Heart left ventricle (tissue), 16 donors: ENCODE measurements around the gene LHX4. TPM values are rescaled to one million over a fixed set of nuclear protein-coding genes. Genes with fewer than 3 reads are reported as not detected.
"Not testable (repeated sequence)": the region's sequence is repeated elsewhere in the genome, so short reads cannot be mapped to it uniquely, and the experiment has no call there.

Experiments used
- ATAC-seq, 4 donors: fragments of 200-7000 bp; cut with Tn5 transposase; one replicate each; pipeline ENCODE4 v1.9.1; 2020 to 2022; ENCODE audit warnings: moderate library complexity in 4 of 4, mild to moderate bottlenecking in 3 of 4, moderate number of reproducible peaks in 1 of 4
- DNase-seq, 5 donors: peaks; one replicate each; pipeline ENCODE4 v3.0.0-alpha.2; 2020
- H3K27ac ChIP-seq, 12 donors: fragments of 200-600 bp; sonication (generic) in 4 of 12; one replicate each; pipeline versions ENCODE4 v1.5.0 to v1.8.0; 2016 to 2022; ENCODE audit warnings: mild to moderate bottlenecking in 2 of 12
- H3K27me3 ChIP-seq, 9 donors: fragments of 200-600 bp; sonication (generic) in 2 of 9; one replicate each; pipeline versions ENCODE4 v1.5.1 to v1.8.0; 2016 to 2022; ENCODE audit warnings: mild to moderate bottlenecking in 3 of 9
- H3K36me3 ChIP-seq, 9 donors: fragments of 200-600 bp; sonication (generic) in 2 of 9; one replicate each; pipeline versions ENCODE4 v1.5.0 to v1.8.0; 2018 to 2022; ENCODE audit warnings: mild to moderate bottlenecking in 2 of 9
- H3K4me1 ChIP-seq, 12 donors: fragments of 200-600 bp; sonication (generic) in 4 of 12; one replicate each; pipeline versions ENCODE4 v1.5.0 to v1.8.0; 2016 to 2022; ENCODE audit warnings: mild to moderate bottlenecking in 3 of 12
- H3K4me3 ChIP-seq, 12 donors: fragments of 200-600 bp; sonication (generic) in 4 of 12; one replicate each; pipeline versions ENCODE4 v1.5.0 to v1.8.0; 2017 to 2022; ENCODE audit warnings: mild to moderate bottlenecking in 9 of 12, moderate library complexity in 4 of 12
- H3K9me3 ChIP-seq, 12 donors: fragments of 200-600 bp; sonication (generic) in 4 of 12; one replicate each; pipeline versions ENCODE4 v1.5.0 to v1.8.0; 2016 to 2022; ENCODE audit warnings: mild to moderate bottlenecking in 1 of 12
- CTCF ChIP-seq, 12 donors: fragments of 200-600 bp; sonication (generic) in 4 of 12; IDR thresholded peaks; one replicate each; pipeline versions ENCODE4 v1.5.0 to v1.8.0; 2018 to 2022; ENCODE audit warnings: antibody characterized with exemption in 12 of 12, mild to moderate bottlenecking in 5 of 12
- POLR2A ChIP-seq, 2 donors: fragments of 450-650 bp; IDR thresholded peaks; one replicate each; pipeline ENCODE4 v1.6.1; 2017; ENCODE audit warnings: antibody characterized with exemption in 2 of 2, mild to moderate bottlenecking in 2 of 2, moderate library complexity in 2 of 2
- WGBS, 4 donors: extraction: QIAGEN DNeasy Blood & Tissue Kit in 2 of 4; methylation state at CpG; one replicate each; pipeline versions ENCODE4 v1.1.5 to v1.1.7; 2013 to 2018; 5-methylcytosine and 5-hydroxymethylcytosine counted together
- intact Hi-C, 10 donors: fragments of 100-400 bp; cut with DNase I; formaldehyde crosslinking; loops; one replicate each; pipeline versions ENCODE4 v1.11.1 to v1.14.2; 2022
- polyA plus RNA-seq, 2 donors: library from polyadenylated mRNA; stranded (reverse); fragments of 200-250 nt; gene quantifications; one replicate each; pipeline ENCODE4 v1.2.3, GENCODE V29; 2013
- total RNA-seq, 9 donors: library from RNA; depleted of rRNA in 2 of 9; stranded (reverse); fragments of >200 nt in 2 of 9; fragmentation: NEBNext Ultra II Directional in 3 of 9; extraction: Animal tissue kit (Norgen Biotek cat#: 25700) in 3 of 9; gene quantifications; one replicate each; pipeline versions ENCODE4 v1.1.0 to v1.2.4, GENCODE V29; 2016 to 2023
- donor health status: ischemic (EF 13 %, LVEDD 7.1; RV severe dilation, severe dysfunction).
- donor health status: healthy with polysubstance abuse.
- donor health status: DM: no; HTN: yes; CAD: no.
- donor health status: DM: no; HTN: no; CAD: no.
- donor health status: ischemic (EF 25% LVEDD 6.9; RV normal size, moderate dysfunction).
- donor health status: ischemic (EF 25% LVEDD 5.7; RV mildly dilated, moderate dysfunction).
- donor health status: healthy.
- donor health status: DM: yes; HTN: yes; CAD: no.
- donor health status: ischemic (EF 35%, LVEDD 5.7; RV mildly dilated, moderate dysfunction).
- donor health status: nonischemic (EF 11% LVEDD 7.7; RV severe dilation, severe dysfunction).
- donor health status: DM: yes; HTN: yes; CAD: no.
- donor health status: PGD.
- donor health status: ischemic (EF 29% LVEDD 5.4; RV normal size, mild dysfunction).
- donor health status: nonischemic (EF 23%, LVEDD 6.1; RV moderate dilation, normal function).

LHX4 gene
- total and polyA plus RNA-seq, 11 donors: not detected

DNA sequence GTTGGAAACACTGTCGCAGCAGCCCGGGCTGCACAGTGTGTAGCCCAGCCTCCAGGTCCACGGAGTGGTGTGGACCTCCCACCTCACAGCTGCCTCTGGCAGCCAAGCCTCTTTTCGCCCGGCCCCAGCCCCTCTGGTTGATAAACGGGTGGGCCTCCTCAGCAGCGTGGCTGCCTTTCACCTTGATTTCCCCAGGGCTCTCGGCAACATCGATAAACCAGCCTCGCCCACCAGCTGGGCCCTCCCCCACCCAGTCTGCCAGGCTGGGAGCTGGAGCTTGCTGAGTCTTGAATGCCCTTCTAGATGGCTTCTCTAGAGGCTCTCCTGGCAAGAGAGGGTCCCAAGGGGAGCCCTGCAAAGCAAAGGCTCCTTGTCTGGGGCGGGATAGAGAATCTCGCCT is 31.0 kb upstream of the LHX4 start:
- Histone ChIP-seq H3K27me3 (no peaks in the 10 kb centered on the region), H3K4me3 (no peak overlapping the region), H3K36me3 (peaks cover 0 to 46% (median 20%) of the 10 kb centered on the region in 9 donors), H3K4me1 (no peaks in the 10 kb centered on the region), H3K9me3 (no peaks in the 10 kb centered on the region), H3K27ac (no peak overlapping the region)
- WGBS, 4 donors: 92 to 96% (median 92%) methylated on average over 12 of the region's 12 CpGs
- TF ChIP-seq CTCF (IDR thresholded peaks at IDR 0.05) (no peak), POLR2A (IDR thresholded peaks at IDR 0.05) (no peak)
- ATAC-seq (no peak), DNase-seq (peak in 1 of 5 donors; percentile 4)
- intact Hi-C loops: no loop called here

- no peaks in the 10 kb centered on the region for H3K27me3 ChIP-seq
- H3K27ac ChIP-seq: no peak overlapping the region
- H3K4me3 ChIP-seq: no peak overlapping the region
- 88 to 95% (median 92%) methylated on average over 7 of the region's 7 CpGs for whole genome bisulfite sequencing, 4 donors
- intact Hi-C loops: no loop called here
- H3K9me3 ChIP-seq: no peaks in the 10 kb centered on the region
- no peaks in the 10 kb centered on the region for H3K4me1 ChIP-seq
- H3K36me3 ChIP-seq: peaks cover 0 to 25% (median 5%) of the 10 kb centered on the region in 9 donors
- ATAC-seq (peak in 1 of 4 donors; percentile 9), DNase-seq (peak in 1 of 5 donors; percentile 47)
- TF ChIP-seq POLR2A (IDR thresholded peaks at IDR 0.05): no peak
- TF ChIP-seq CTCF (IDR thresholded peaks at IDR 0.05): no peak
Measured at GRCh38 chr1:180201451-180202200, 28.4 kb upstream of the LHX4 start.

DNA sequence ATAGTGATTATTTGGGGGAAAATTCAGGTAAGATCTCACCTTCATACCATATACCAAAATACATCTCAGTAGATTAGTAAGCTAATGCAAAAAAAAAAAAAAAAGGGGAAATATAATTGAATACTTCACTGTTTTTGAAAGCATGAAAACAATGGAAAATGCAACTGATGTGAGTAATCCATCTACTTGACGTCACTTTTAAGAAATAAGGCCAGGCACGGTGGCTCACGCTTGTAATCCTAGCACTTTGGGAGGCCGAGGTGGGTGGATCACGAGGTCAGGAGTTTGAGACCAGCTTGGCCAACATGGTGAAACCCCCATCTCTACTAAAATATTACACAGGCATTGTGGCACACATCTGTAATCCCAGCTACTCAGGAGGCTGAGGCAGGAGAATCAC is 27.5 kb upstream of the LHX4 start:
- intact Hi-C loops, H3K4me3 ChIP-seq, H3K27ac ChIP-seq, H3K9me3 ChIP-seq, H3K4me1 ChIP-seq, ATAC-seq, H3K27me3 ChIP-seq: not testable (repeated sequence)
- peaks cover 0 to 15% (median 2%) of the 10 kb centered on the region in 9 donors for H3K36me3 ChIP-seq
- 82 to 90% (median 85%) methylated on average over 5 of the region's 5 CpGs for WGBS, 4 donors
- DNase-seq: peak in 1 of 5 donors; percentile 18

DNA sequence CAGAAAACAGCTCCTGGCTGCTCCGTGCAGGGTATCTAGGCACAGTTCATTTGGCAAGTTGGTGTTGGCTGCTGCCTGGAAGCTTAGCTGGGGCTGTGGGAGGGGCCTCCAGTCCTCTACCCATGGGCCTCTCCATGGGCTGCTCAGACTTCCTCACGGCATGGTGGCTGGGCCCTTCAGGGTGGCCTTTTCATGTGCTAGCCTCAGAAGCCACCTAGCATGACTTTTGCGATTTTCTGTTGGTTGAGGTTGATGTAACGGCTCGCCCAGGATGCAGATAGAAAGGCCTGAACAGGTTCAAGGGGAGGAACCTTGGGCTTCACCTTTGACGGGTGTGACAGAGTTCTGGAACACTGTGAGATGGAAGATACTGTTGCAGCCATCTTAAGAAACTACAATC is 25.8 kb upstream of the LHX4 start:
- intact Hi-C loops: no loop called here
- peaks cover 0 to 2% (median 0%) of the 10 kb centered on the region in 9 donors for H3K36me3 ChIP-seq
- no peak overlapping the region for H3K4me3 ChIP-seq
- no peak overlapping the region for H3K27ac ChIP-seq
- H3K4me1 ChIP-seq: no peaks in the 10 kb centered on the region
- ATAC-seq (no peak), DNase-seq (no peak)
- 80 to 91% (median 85%) methylated on average over 5 to 6 of the region's 6 CpGs for WGBS, 4 donors
- no peaks in the 10 kb centered on the region for H3K9me3 ChIP-seq
- H3K27me3 ChIP-seq: no peaks in the 10 kb centered on the region
- TF ChIP-seq POLR2A (IDR thresholded peaks at IDR 0.05): no peak
- TF ChIP-seq CTCF (IDR thresholded peaks at IDR 0.05): no peak

DNA sequence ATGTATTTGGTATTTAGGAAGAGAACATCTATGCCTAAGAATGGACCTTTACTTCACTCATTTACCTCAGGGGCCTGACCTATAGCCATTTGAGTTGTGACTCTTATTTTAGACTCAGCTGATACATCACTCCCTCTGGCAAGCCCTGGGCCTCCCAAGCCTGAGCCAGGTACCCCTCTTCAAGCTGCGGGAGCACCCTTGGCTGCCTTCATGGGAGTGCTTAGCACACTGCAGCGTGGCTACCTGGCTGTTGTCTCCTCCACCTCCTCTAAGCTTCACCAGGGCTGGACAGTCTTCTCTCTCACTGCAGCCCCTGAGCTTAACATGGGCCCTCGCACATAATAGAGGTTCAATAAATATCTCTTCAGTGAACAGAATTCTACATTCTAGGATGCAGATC is 23.5 kb upstream of the LHX4 start:
- no peak for ATAC-seq

More for the DNA sequence above, 23.5 kb upstream of the LHX4 start:
- WGBS, 4 donors: 88 to 95% (median 92%) methylated on average over 3 of the region's 3 CpGs
- Histone ChIP-seq H3K27ac (no peak overlapping the region), H3K27me3 (peaks cover 0 to 16% (median 0%) of the 10 kb centered on the region in 9 donors), H3K4me1 (no peaks in the 10 kb centered on the region), H3K4me3 (no peak overlapping the region), H3K9me3 (no peaks in the 10 kb centered on the region), H3K36me3 (no peaks in the 10 kb centered on the region)
- DNase-seq: peak in 1 of 5 donors; percentile 19
- intact Hi-C loops: no loop called here
- TF ChIP-seq POLR2A (IDR thresholded peaks at IDR 0.05) (no peak), CTCF (IDR thresholded peaks at IDR 0.05) (no peak)
